Right atrium auricular region (tissue), 2 donors: ENCODE measurements around the gene PLEKHM3. TPM values are rescaled to one million over a fixed set of nuclear protein-coding genes. Genes with fewer than 3 reads are reported as not detected.

Source experiments
- DNase-seq: peaks from one replicate; pipeline ENCODE4 v3.0.0-alpha.2; 2019; ENCODE audit warnings: low spot score
- H3K27ac ChIP-seq, 2 donors: fragments of 200-600 bp; sonication (generic); 1 replicate in 1 of 2; 2 replicates in 1 of 2; pipeline ENCODE4 v1.5.1; 2016 to 2019
- H3K27me3 ChIP-seq, 2 donors: fragments of 200-600 bp; sonication (generic); one replicate each; pipeline versions ENCODE4 v1.5.1 to v1.6.0; 2017 to 2019
- H3K36me3 ChIP-seq: fragments of 200-600 bp; sonication (generic); one replicate; pipeline ENCODE4 v1.5.1; 2016
- H3K4me1 ChIP-seq, 2 donors: fragments of 200-600 bp; sonication (generic); one replicate each; pipeline versions ENCODE4 v1.5.1 to v1.6.0; 2017 to 2019
- H3K4me3 ChIP-seq, 2 donors: fragments of 200-600 bp; sonication (generic); 1 replicate in 1 of 2; 2 replicates in 1 of 2; pipeline ENCODE4 v1.5.1; 2017 to 2019; ENCODE audit warnings: mild to moderate bottlenecking in 1 of 2, moderate library complexity in 1 of 2
- H3K9me3 ChIP-seq, 2 donors: fragments of 200-600 bp; sonication (generic); one replicate each; pipeline ENCODE4 v1.5.1; 2019
- CTCF ChIP-seq, 2 donors: fragments of 200-600 bp; sonication (generic); IDR thresholded peaks; one replicate each; pipeline ENCODE4 v1.5.1; 2019; ENCODE audit warnings: antibody characterized with exemption in 2 of 2
- total RNA-seq, 2 donors: library from RNA; depleted of rRNA; stranded (reverse); fragments of >200 nt; gene quantifications; one replicate each; pipeline ENCODE4 v1.1.0, GENCODE V29; 2016

The PLEKHM3 gene
- total RNA-seq, 2 donors from 2014 or later = 14.9 to 20.0 TPM

- H3K4me3 ChIP-seq = no peak overlapping the region
- no peak overlapping the region for H3K27ac ChIP-seq
- no peaks in the 10 kb centered on the region for H3K9me3 ChIP-seq
- H3K36me3 ChIP-seq = no peaks in the 10 kb centered on the region
- H3K27me3 ChIP-seq = no peaks in the 10 kb centered on the region
- no peak for TF ChIP-seq CTCF (IDR thresholded peaks at IDR 0.05)
- peaks cover 0 to 17% of the 10 kb centered on the region in 2 donors for H3K4me1 ChIP-seq
- no peak for DNase-seq
Observed at GRCh38 chr2:208006833-208007232, 18.5 kb downstream of the PLEKHM3 start.

GRCh38 chr2:208006337-208006736 is 19.0 kb downstream of the PLEKHM3 start:
- Histone ChIP-seq H3K4me3 (no peak overlapping the region), H3K9me3 (no peaks in the 10 kb centered on the region), H3K4me1 (peaks cover 0 to 20% of the 10 kb centered on the region in 2 donors), H3K27me3 (no peaks in the 10 kb centered on the region), H3K27ac (no peak overlapping the region), H3K36me3 (no peaks in the 10 kb centered on the region)
- no peak for DNase-seq
- TF ChIP-seq CTCF (IDR thresholded peaks at IDR 0.05) = no peak

- DNase-seq = no peak
- Histone ChIP-seq H3K4me3 (no peak overlapping the region), H3K36me3 (no peaks in the 10 kb centered on the region), H3K27me3 (no peaks in the 10 kb centered on the region), H3K27ac (peak overlapping the region in 1 of 2 donors; percentile 72), H3K9me3 (no peaks in the 10 kb centered on the region), H3K4me1 (peaks cover 0 to 24% of the 10 kb centered on the region in 2 donors)
- TF ChIP-seq CTCF (IDR thresholded peaks at IDR 0.05) = no peak
Observed at GRCh38 chr2:208001924-208002323, 23.4 kb downstream of the PLEKHM3 start.

GRCh38 chr2:208000701-208001395 is 24.5 kb downstream of the PLEKHM3 start:
- Histone ChIP-seq H3K9me3 (no peaks in the 10 kb centered on the region), H3K36me3 (no peaks in the 10 kb centered on the region), H3K27ac (peak overlapping the region in 1 of 2 donors; percentile 72), H3K4me1 (peaks cover 0 to 16% of the 10 kb centered on the region in 2 donors), H3K4me3 (no peak overlapping the region), H3K27me3 (no peaks in the 10 kb centered on the region)
- TF ChIP-seq CTCF (IDR thresholded peaks at IDR 0.05) = no peak
- no peak for DNase-seq

GRCh38 chr2:207996848-207997247 is 28.5 kb downstream of the PLEKHM3 start:
- no peak for DNase-seq
- no peaks in the 10 kb centered on the region for H3K9me3 ChIP-seq
- no peaks in the 10 kb centered on the region for H3K36me3 ChIP-seq
- H3K27ac ChIP-seq = no peak overlapping the region
- TF ChIP-seq CTCF (IDR thresholded peaks at IDR 0.05) = no peak
- H3K4me3 ChIP-seq = no peak overlapping the region
- peaks cover 0 to 7% of the 10 kb centered on the region in 2 donors for H3K4me1 ChIP-seq
- no peaks in the 10 kb centered on the region for H3K27me3 ChIP-seq

GRCh38 chr2:207995887-207996286 is 29.4 kb downstream of the PLEKHM3 start:
- Histone ChIP-seq H3K27ac (no peak overlapping the region), H3K36me3 (no peaks in the 10 kb centered on the region), H3K27me3 (no peaks in the 10 kb centered on the region), H3K4me3 (no peak overlapping the region), H3K9me3 (no peaks in the 10 kb centered on the region), H3K4me1 (peaks cover 0 to 5% of the 10 kb centered on the region in 2 donors)
- no peak for TF ChIP-seq CTCF (IDR thresholded peaks at IDR 0.05)
- no peak for DNase-seq
